Mesendoderm (in vitro differentiated cells): ENCODE measurements around the gene PIGZ.

ENCODE experiments used
- DNase-seq: peaks from one replicate; pipeline ENCODE4 v3.0.0; 2013
- H2AK5ac ChIP-seq: 2 replicates; pipeline ENCODE4 v1.6.1; 2013; ENCODE audit warnings: low read length, inconsistent platforms
- H2BK120ac ChIP-seq: 2 replicates; pipeline ENCODE4 v1.6.1; 2013; ENCODE audit warnings: low read depth, mild to moderate bottlenecking, low read length, moderate library complexity, mixed read lengths
- H2BK15ac ChIP-seq: replicated peaks from 2 replicates; pipeline ENCODE4 v1.6.1; 2013; ENCODE audit warnings: low read depth, mild to moderate bottlenecking, moderate library complexity
- H2BK5ac ChIP-seq: 2 replicates; pipeline ENCODE4 v1.6.1; 2013; ENCODE audit warnings: low read length, inconsistent platforms
- H3K18ac ChIP-seq: 2 replicates; pipeline ENCODE4 v1.6.1; 2013; ENCODE audit warnings: mild to moderate bottlenecking, low read length, mixed read lengths
- H3K23ac ChIP-seq: one replicate; pipeline ENCODE4 v1.6.1; 2013; ENCODE audit warnings: low read length
- H3K27ac ChIP-seq: 2 replicates; pipeline ENCODE4 v1.5.1; 2013; ENCODE audit warnings: low read depth, mild to moderate bottlenecking, inconsistent platforms, low read length, moderate library complexity
- H3K27me3 ChIP-seq: 2 replicates; pipeline ENCODE4 v1.6.1; 2013; ENCODE audit warnings: low read length, control low read depth, mild to moderate bottlenecking, inconsistent platforms; ENCODE audit not compliant: insufficient read depth, poor library complexity
- H3K36me3 ChIP-seq: 2 replicates; pipeline ENCODE4 v1.6.1; 2013; ENCODE audit warnings: low read length, inconsistent platforms; ENCODE audit not compliant: control insufficient read depth, insufficient read depth
- H3K4ac ChIP-seq: one replicate; pipeline ENCODE4 v1.6.1; 2013; ENCODE audit warnings: low read depth, mild to moderate bottlenecking, low read length, moderate library complexity
- H3K4me1 ChIP-seq: 2 replicates; pipeline ENCODE4 v1.6.1; 2013; ENCODE audit warnings: low read depth, low read length, inconsistent platforms; ENCODE audit not compliant: control insufficient read depth
- H3K4me2 ChIP-seq: 2 replicates; pipeline ENCODE4 v1.6.1; 2013; ENCODE audit warnings: low read length
- H3K4me3 ChIP-seq: 2 replicates; pipeline ENCODE4 v1.5.1; 2013; ENCODE audit warnings: mild to moderate bottlenecking, low read length
- H3K56ac ChIP-seq: one replicate; pipeline ENCODE4 v1.6.1; 2013; ENCODE audit warnings: low read length
- H3K79me1 ChIP-seq: 2 replicates; pipeline ENCODE4 v1.6.1; 2013; ENCODE audit warnings: low read length, inconsistent platforms
- H3K79me2 ChIP-seq: 2 replicates; pipeline ENCODE4 v1.6.1; 2013; ENCODE audit warnings: mild to moderate bottlenecking, low read length; ENCODE audit not compliant: control insufficient read depth, insufficient read depth
- H3K9ac ChIP-seq: 2 replicates; pipeline ENCODE4 v1.6.1; 2013; ENCODE audit warnings: low read length, inconsistent platforms
- H4K5ac ChIP-seq: one replicate; pipeline ENCODE4 v1.6.1; 2013; ENCODE audit warnings: low read length
- H4K8ac ChIP-seq: one replicate; pipeline ENCODE4 v1.6.1; 2013; ENCODE audit warnings: low read depth, mild to moderate bottlenecking, control low read depth, low read length, moderate library complexity
- WGBS: extraction: QIAGEN DNeasy Blood & Tissue Kit; methylation state at CpG from one replicate; pipeline ENCODE4 v1.1.7; 2013; ENCODE audit warnings: low lambda C conversion rate, missing lambda C conversion rate; ENCODE audit not compliant: insufficient coverage; ENCODE audit errors: extremely low coverage; 5-methylcytosine and 5-hydroxymethylcytosine counted together

The PIGZ gene

GRCh38 chr3:197012540-197012883 is 43.9 kb upstream of the PIGZ start:
- Histone ChIP-seq H3K27ac (no peak overlapping the region), H3K79me2 (no peaks in the 10 kb centered on the region), H3K4me2 (no peak overlapping the region), H3K79me1 (no peaks in the 10 kb centered on the region), H3K56ac (no peak overlapping the region), H3K36me3 (no peaks in the 10 kb centered on the region), H3K23ac (no peak overlapping the region), H3K18ac (no peak overlapping the region), H3K4ac (no peak overlapping the region), H4K8ac (no peak overlapping the region), H2AK5ac (no peak overlapping the region), H2BK120ac (no peak overlapping the region), H3K4me1 (no peaks in the 10 kb centered on the region), H3K9ac (no peak overlapping the region), H3K27me3 (no peaks in the 10 kb centered on the region), H2BK5ac (no peak overlapping the region), H4K5ac (no peak overlapping the region), H2BK15ac (no peak overlapping the region), H3K4me3 (no peak overlapping the region)
- WGBS: no CpG with 5 or more reads among the region's 7 CpGs
- no peak for DNase-seq

GRCh38 chr3:197011780-197012539 is 43.3 kb upstream of the PIGZ start:
- no peak overlapping the region for H3K18ac ChIP-seq
- no peaks in the 10 kb centered on the region for H3K4me1 ChIP-seq
- no peak overlapping the region for H4K5ac ChIP-seq
- H3K56ac ChIP-seq: no peak overlapping the region
- H3K27ac ChIP-seq: no peak overlapping the region
- H3K4ac ChIP-seq: no peak overlapping the region
- no peaks in the 10 kb centered on the region for H3K27me3 ChIP-seq
- no CpG with 5 or more reads among the region's 25 CpGs for WGBS
- H3K23ac ChIP-seq: no peak overlapping the region
- H3K79me1 ChIP-seq: no peaks in the 10 kb centered on the region
- no peak overlapping the region for H2BK5ac ChIP-seq
- H3K36me3 ChIP-seq: no peaks in the 10 kb centered on the region
- DNase-seq: no peak
- no peak overlapping the region for H3K9ac ChIP-seq
- H2AK5ac ChIP-seq: no peak overlapping the region
- H3K4me3 ChIP-seq: no peak overlapping the region
- H3K4me2 ChIP-seq: no peak overlapping the region
- H2BK15ac ChIP-seq: no peak overlapping the region
- H2BK120ac ChIP-seq: no peak overlapping the region
- no peak overlapping the region for H4K8ac ChIP-seq
- H3K79me2 ChIP-seq: no peaks in the 10 kb centered on the region

- Histone ChIP-seq H2BK5ac (no peak overlapping the region), H3K4me1 (no peaks in the 10 kb centered on the region), H3K79me2 (no peaks in the 10 kb centered on the region), H2BK15ac (no peak overlapping the region), H3K27ac (no peak overlapping the region), H3K36me3 (no peaks in the 10 kb centered on the region), H3K4me3 (no peak overlapping the region), H3K4me2 (no peak overlapping the region), H4K5ac (no peak overlapping the region), H3K56ac (no peak overlapping the region), H3K9ac (no peak overlapping the region), H4K8ac (no peak overlapping the region), H3K27me3 (no peaks in the 10 kb centered on the region), H3K4ac (no peak overlapping the region), H2BK120ac (no peak overlapping the region), H3K79me1 (no peaks in the 10 kb centered on the region), H3K18ac (no peak overlapping the region), H3K23ac (no peak overlapping the region), H2AK5ac (no peak overlapping the region)
- no peak for DNase-seq
- no CpG with 5 or more reads among the region's 30 CpGs for WGBS
These were observed 42.1 kb upstream of the PIGZ start for GRCh38 chr3:197010556-197011351.

GRCh38 chr3:197009532-197010019 is 40.9 kb upstream of the PIGZ start:
- Histone ChIP-seq H3K18ac (no peak overlapping the region), H3K9ac (no peak overlapping the region), H4K5ac (no peak overlapping the region), H3K56ac (no peak overlapping the region), H4K8ac (no peak overlapping the region), H3K27me3 (no peaks in the 10 kb centered on the region), H3K4me3 (no peak overlapping the region), H3K23ac (no peak overlapping the region), H2AK5ac (no peak overlapping the region), H3K4ac (no peak overlapping the region), H3K27ac (no peak overlapping the region), H3K79me2 (no peaks in the 10 kb centered on the region), H2BK15ac (no peak overlapping the region), H2BK120ac (no peak overlapping the region), H3K79me1 (no peaks in the 10 kb centered on the region), H3K4me2 (no peak overlapping the region), H3K4me1 (no peaks in the 10 kb centered on the region), H2BK5ac (no peak overlapping the region), H3K36me3 (no peaks in the 10 kb centered on the region)
- no peak for DNase-seq
- no CpG with 5 or more reads among the region's 20 CpGs for WGBS

- no peak overlapping the region for H3K4me2 ChIP-seq
- H3K79me1 ChIP-seq: no peaks in the 10 kb centered on the region
- H4K8ac ChIP-seq: no peak overlapping the region
- no peak overlapping the region for H3K18ac ChIP-seq
- H4K5ac ChIP-seq: no peak overlapping the region
- H2BK15ac ChIP-seq: no peak overlapping the region
- H3K4ac ChIP-seq: no peak overlapping the region
- no peak overlapping the region for H2BK120ac ChIP-seq
- no peak overlapping the region for H3K56ac ChIP-seq
- no peaks in the 10 kb centered on the region for H3K4me1 ChIP-seq
- H3K27me3 ChIP-seq: peaks cover 3% of the 10 kb centered on the region
- H3K36me3 ChIP-seq: no peaks in the 10 kb centered on the region
- no peak for DNase-seq
- no peak overlapping the region for H3K23ac ChIP-seq
- H2BK5ac ChIP-seq: no peak overlapping the region
- no peak overlapping the region for H3K4me3 ChIP-seq
- H3K79me2 ChIP-seq: no peaks in the 10 kb centered on the region
- no peak overlapping the region for H3K9ac ChIP-seq
- no CpG with 5 or more reads among the region's 27 CpGs for WGBS
- H3K27ac ChIP-seq: no peak overlapping the region
- H2AK5ac ChIP-seq: no peak overlapping the region
These were observed 40.0 kb upstream of the PIGZ start for GRCh38 chr3:197008436-197009209.
